GM18873 (cell line): ENCODE measurements around the gene DDX47.
A peak's percentile ranks its signal among the peaks of the same experiment; 100 is the strongest.
"Not testable (repeated sequence)": the region's sequence is repeated elsewhere in the genome, so short reads cannot be mapped to it uniquely, and the experiment has no call there.

Experiments used
- ATAC-seq: cut with Tn5 transposase; IDR thresholded peaks from one replicate; pipeline ENCODE4 v1.9.1; 2021; ENCODE audit warnings: mild to moderate bottlenecking, moderate library complexity, moderate number of reproducible peaks; ENCODE audit not compliant: unreplicated experiment, low FRiP score

DDX47 gene

DNA sequence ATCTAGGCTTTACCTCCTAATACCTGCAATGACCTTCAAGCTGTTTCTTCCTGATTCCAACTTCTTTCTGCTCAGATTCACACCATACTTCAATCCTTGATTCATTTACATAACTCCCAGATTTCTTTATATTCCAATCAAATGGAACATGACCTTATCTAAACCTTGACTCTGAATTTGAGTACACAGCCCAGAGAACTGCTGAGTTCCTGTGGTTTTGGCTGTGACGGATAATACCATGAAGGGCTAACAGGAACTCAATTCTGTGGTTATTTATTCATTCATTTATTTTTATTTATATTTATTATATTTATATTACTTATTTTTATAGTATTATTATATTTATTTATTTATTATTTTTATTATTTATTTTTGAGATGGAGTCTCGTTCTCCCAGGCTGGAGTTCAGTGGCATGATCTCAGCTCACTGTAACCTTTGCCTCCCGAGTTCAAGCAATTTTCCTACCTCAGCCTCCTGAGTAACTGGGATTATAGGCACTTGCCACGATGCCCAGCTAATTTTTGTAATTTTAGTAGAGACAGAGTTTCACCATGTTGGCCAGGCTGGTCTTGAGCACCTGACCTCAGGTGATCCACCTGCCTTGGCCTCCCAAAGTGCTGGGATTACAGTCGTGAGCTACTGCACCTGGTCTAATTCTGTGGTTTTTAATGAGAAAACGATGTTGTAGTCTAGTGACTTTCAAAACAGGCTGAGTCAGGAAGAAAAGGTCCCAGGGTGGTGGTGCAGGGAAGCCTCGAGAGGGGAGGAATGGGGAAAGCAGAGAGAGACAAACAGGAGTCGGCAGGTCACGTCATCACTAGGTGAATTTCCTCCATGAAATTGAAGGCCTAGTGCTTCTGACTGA lies 16.0 kb upstream of the DDX47 start:
- ATAC-seq, result no peak

DNA sequence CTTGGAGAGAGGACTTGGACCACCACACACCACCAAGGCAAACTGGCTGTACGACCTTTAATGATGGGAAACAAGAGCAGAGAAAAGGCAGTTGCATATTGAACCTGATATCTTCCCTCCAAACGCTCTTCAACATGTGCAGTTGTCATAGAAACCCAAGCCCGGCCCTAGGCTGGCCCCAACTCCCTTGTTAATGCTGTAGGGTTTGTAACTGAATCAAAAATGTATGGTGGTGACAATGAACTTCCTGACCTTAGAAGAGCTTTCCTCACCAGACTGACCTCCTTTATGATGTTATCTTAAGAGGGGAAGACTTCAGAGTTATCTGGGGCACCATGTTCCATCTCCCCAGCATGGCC lies 15.4 kb upstream of the DDX47 start:
- ATAC-seq, result no peak

- ATAC-seq, result no peak
Measured at GRCh38 chr12:12798480-12798879, 14.7 kb upstream of the DDX47 start.

- no peak for ATAC-seq
Measured at GRCh38 chr12:12799163-12799920, 13.8 kb upstream of the DDX47 start.

DNA sequence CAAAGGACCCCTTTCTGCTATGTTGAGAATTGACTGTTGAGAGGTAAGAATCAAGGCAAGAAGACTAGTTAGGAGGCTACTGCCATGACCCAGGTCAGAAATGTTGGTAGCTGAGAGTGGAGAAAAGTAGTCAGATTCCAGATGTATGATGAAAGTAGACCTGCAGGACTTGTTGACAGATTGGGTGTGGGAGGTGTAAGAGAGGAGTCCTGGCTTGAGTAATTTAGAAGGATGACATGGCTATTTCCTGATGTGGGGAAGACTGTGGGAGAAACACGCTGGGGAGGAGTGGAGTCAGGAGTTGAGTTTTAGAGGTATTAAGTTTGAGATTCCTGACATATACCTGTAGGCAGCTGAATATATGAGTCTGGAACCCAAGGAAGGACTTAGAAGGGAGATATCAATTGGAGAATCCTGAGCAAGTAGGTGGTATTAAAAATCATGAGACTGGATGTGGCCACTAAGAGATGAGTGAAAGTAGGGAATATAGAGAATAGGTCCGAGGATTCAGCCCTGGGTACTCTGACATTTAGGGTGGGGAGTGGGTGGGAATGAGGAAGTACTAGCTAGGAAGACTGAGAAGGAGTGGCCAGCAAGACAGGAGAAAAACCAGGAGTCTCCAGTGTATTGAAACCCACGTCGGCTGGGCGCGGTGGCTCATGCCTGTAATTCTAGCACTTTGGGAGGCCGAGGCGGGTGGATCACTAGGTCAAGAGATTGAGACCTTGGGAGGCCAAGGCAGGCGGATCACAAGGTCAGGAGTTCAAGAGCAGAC lies 12.6 kb upstream of the DDX47 start:
- ATAC-seq, result no peak

DNA sequence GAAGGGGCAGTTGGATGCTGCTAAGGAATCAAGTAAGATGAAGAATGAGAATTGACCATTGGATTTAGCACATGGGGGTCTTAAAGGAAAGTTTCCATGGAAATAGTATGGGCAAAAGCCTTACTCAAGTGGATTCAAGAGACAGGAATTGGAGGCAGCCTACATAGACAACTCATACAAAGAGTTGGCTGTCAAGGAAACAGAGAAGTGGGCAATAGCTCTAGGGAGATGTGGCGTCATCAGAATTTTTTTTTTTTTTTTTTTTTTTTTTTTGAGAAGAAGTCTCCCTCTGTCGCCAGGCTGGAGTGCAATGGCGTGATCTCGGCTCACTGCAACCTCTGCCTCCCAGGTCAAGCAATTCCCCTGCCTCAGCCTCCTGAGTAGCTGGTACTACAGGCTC lies 11.5 kb upstream of the DDX47 start:
- ATAC-seq, result not testable (repeated sequence)

GRCh38 chr12:12803186-12803585 lies 10.0 kb upstream of the DDX47 start:
- ATAC-seq, result peak; percentile 90

- no peak for ATAC-seq
Measured at GRCh38 chr12:12804011-12804410, 9.1 kb upstream of the DDX47 start.

DNA sequence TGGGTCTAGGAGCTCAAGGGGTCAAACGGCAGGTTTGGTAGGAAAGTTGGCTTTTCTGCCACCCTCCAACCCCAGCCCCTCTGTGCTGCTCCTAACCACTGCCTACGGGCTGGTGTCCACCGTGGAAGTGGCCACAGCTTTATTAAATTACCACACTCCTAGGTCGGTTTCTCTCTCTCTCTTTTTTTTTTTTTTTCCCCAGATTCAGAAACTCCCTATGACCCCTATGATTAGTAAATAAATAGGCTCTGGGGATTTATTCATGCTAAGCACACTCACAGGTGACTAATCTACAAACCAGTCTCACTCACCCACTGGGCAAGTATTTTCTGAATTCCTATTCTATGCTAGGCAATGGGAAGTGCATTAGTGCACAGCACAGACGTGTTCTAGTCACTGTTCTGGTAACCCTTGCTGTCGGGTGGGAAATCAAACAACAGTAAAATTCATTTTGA lies 8.7 kb upstream of the DDX47 start:
- no peak for ATAC-seq

- no peak for ATAC-seq
Measured at GRCh38 chr12:12806784-12807516, 6.2 kb upstream of the DDX47 start.

DNA sequence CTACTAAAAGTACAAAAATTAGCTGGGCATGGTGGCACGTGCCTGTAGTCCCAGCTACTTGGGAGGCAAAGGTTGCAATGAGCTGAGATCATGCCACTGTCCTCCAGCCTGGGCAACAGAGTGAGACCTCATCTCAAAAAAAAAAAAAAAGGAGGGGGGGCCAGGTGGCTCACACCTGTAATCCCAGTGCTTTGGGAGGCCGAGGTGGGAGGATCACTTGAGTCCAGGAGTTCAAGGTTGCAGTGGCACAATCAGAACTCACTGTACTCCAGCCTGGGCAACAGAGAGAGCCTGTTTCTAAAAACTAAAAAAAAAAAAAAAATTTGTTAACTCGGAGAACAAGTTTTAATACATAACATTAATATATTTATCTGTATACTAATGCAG lies 5.6 kb upstream of the DDX47 start:
- not testable (repeated sequence) for ATAC-seq

- ATAC-seq, result peak; percentile 45
Measured at GRCh38 chr12:12807970-12808702, 5.0 kb upstream of the DDX47 start.

GRCh38 chr12:12810553-12811021 lies 2.6 kb upstream of the DDX47 start:
- ATAC-seq, result no peak

- ATAC-seq, result no peak
Measured at GRCh38 chr12:12811343-12811742, 1.8 kb upstream of the DDX47 start.

- no peak for ATAC-seq
Measured at GRCh38 chr12:12812174-12812573, 972 bp upstream of the DDX47 start.

- no peak for ATAC-seq
Measured at GRCh38 chr12:12812618-12813119, 477 bp upstream of the DDX47 start.

DNA sequence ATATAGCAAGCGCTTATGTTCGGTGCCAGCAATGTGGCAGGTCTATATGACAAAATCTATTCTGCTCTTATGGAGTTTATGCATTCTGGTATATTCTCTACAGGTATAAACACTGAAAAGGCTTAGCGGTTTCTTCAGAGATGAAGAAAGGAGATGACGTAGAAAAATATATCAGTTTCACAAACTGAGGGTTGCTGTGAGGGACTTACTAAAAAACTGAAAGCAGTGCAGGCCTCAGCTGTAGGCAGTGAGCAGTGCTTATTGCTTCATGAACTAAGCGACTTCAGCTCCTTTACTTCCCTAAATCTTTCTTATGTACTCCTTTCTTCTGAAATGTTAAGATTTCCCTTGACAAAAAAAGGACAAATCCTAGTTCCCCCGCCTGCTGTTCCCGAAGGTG lies 4.5 kb downstream of the DDX47 start:
- no peak for ATAC-seq

DNA sequence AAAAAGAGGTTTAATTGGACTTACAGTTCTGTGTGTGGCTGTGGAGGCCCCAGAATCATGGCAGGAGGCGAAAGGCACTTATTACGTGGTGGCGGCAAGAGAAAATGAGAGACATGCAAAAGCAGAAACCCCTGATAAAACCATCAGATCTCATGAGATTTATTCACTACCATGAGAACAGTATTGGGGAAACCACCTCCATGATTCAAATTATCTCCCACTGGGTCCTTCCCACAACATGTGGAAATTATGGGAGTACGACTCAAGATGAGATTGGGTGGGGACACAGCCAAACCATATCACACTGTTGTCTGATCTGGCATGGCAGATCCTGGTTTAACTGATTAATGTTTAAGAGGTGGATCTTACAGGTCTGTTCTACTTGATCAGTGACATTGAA lies 5.6 kb downstream of the DDX47 start:
- ATAC-seq, result no peak

DNA sequence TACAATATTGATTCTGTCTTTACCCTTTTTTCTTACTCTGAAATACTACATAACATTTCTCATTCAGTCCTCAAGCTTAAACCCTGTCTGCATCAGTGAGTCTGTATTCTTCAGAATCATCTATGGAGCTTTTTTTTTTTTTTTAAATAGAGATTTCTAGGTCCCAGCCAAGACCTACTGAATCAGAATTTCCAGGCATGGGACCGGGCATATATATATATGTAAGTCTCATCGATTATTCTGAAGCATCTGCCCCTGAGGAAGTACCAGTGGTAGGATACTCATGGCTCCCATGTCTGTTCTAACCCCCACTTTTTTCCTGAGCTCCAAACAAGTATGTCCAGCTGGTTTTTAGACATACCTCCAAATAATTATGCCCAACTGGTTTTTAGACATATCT lies 6.1 kb downstream of the DDX47 start:
- ATAC-seq, result no peak
